Duodenal mucosa (tissue), 2 donors: Measurements from ENCODE around the gene MTHFD2L.
"Not testable (repeated sequence)": the region's sequence is repeated elsewhere in the genome, so short reads cannot be mapped to it uniquely, and the experiment has no call there.

ENCODE experiments used
- H3K27ac ChIP-seq: one replicate; pipeline ENCODE4 v1.7.0; 2013; ENCODE audit warnings: low read depth, low read length
- H3K27me3 ChIP-seq, 2 donors: one replicate each; pipeline ENCODE4 v1.7.0; 2013; ENCODE audit warnings: low read length in 2 of 2, control low read depth in 1 of 2; ENCODE audit not compliant: insufficient read depth in 2 of 2, control insufficient read depth in 1 of 2
- H3K36me3 ChIP-seq, 2 donors: one replicate each; pipeline ENCODE4 v1.7.0; 2013; ENCODE audit warnings: low read length in 2 of 2, control low read depth in 1 of 2; ENCODE audit not compliant: insufficient read depth in 2 of 2, control insufficient read depth in 1 of 2
- H3K4me1 ChIP-seq, 2 donors: one replicate each; pipeline ENCODE4 v1.7.0; 2013; ENCODE audit warnings: low read length in 2 of 2, control low read depth in 1 of 2; ENCODE audit not compliant: insufficient read depth in 2 of 2, control insufficient read depth in 1 of 2
- H3K4me3 ChIP-seq, 2 donors: one replicate each; pipeline ENCODE4 v1.7.0; 2013; ENCODE audit warnings: low read length in 2 of 2, low read depth in 1 of 2
- H3K9ac ChIP-seq, 2 donors: one replicate each; pipeline ENCODE4 v1.7.0; 2013; ENCODE audit warnings: low read length in 2 of 2, low read depth in 1 of 2
- H3K9me3 ChIP-seq, 2 donors: one replicate each; pipeline ENCODE4 v1.7.0; 2013; ENCODE audit warnings: low read length in 2 of 2, control low read depth in 1 of 2; ENCODE audit not compliant: control insufficient read depth in 1 of 2

Gene MTHFD2L

DNA sequence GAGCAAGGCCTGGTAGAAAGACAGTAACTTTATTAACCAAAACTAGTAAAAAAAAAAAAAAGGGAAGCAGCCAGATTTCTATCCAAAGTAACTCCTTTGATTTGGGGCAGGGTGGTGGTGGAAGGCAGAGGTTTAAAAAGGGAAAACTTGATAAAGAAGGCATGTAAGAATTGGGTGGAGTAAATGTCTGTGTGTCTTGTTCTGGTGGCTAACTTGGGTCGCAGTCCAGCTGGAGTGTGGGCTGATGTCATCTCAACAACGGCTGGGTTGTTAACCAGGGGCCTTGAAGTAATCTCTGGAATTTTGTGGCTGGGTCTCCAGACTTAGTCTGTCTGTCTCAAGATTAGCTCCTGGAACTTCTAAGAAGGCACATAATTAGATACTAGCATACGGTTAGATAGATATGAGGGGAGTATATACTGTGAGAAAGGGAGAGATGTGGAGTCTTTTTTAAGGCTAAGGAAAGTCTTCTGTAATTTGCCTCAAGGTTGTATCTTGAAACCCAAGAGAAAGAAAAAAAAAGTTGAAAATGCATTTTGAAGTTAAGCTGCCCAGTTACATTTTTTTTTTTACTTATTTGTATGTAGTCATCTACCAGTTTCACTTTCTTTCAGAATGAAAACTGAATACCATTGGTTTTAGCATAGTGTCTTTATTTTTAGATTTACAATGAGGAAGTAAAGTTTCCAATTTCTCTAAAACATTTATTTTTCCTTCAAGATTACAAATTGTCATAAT is 48.3 kb downstream of the MTHFD2L start:
- no peak overlapping the region for H3K4me3 ChIP-seq
- H3K27ac ChIP-seq: no peak overlapping the region
- H3K9ac ChIP-seq: no peak overlapping the region
- H3K4me1 ChIP-seq: peaks cover 0 to 9% of the 10 kb centered on the region in 2 donors
- no peaks in the 10 kb centered on the region for H3K36me3 ChIP-seq
- H3K27me3 ChIP-seq: no peaks in the 10 kb centered on the region
- no peaks in the 10 kb centered on the region for H3K9me3 ChIP-seq

- not testable (repeated sequence) for H3K9ac ChIP-seq, H3K36me3 ChIP-seq, H3K4me3 ChIP-seq, H3K27ac ChIP-seq, H3K9me3 ChIP-seq, H3K4me1 ChIP-seq, H3K27me3 ChIP-seq
These were observed 56.7 kb downstream of the MTHFD2L start for GRCh38 chr4:74214457-74215159.

DNA sequence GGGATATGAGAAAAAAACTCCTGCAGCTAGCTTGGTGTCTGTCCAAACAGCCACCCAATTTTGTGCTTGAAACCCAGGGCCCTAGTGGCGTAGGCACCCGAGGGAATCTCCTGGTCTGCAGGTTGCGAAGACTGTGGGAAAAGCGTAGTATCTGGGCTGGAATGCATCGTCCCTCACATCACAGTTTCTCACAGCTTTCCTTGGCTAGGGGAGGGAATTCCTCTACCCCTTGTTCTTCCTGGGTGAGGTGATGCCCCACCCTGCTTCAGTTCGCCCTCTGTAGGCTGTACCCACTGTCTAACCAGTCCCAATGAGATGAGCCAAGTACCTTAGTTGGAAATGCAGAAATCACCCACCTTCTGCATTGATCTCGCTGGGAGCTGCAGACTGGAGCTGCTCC is 57.3 kb downstream of the MTHFD2L start:
- H3K4me1 ChIP-seq, H3K27me3 ChIP-seq, H3K4me3 ChIP-seq, H3K9me3 ChIP-seq, H3K36me3 ChIP-seq, H3K27ac ChIP-seq, H3K9ac ChIP-seq: not testable (repeated sequence)

DNA sequence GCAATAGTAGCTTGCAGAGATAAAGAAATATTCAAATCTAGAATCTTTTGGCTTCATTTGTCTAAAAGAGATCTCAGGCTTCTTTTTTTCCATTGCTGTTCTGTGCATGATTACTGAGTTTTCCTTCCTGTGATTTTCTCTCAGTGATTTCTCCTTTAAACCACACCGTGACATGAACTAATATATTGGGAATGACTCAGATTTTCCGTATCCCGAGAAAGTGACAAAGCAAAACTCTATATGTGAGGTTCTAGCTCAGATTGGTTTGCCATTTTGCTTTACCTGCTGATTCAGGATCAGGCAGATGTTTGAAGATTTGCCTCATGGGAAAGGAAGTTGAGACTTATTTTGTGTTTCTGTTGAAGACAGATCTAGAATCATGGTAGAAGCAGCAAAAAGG is 59.4 kb downstream of the MTHFD2L start:
- Histone ChIP-seq H3K36me3 (no peaks in the 10 kb centered on the region), H3K9ac (no peak overlapping the region), H3K27ac (no peak overlapping the region), H3K4me3 (no peak overlapping the region), H3K4me1 (no peaks in the 10 kb centered on the region), H3K9me3 (no peaks in the 10 kb centered on the region), H3K27me3 (no peaks in the 10 kb centered on the region)

DNA sequence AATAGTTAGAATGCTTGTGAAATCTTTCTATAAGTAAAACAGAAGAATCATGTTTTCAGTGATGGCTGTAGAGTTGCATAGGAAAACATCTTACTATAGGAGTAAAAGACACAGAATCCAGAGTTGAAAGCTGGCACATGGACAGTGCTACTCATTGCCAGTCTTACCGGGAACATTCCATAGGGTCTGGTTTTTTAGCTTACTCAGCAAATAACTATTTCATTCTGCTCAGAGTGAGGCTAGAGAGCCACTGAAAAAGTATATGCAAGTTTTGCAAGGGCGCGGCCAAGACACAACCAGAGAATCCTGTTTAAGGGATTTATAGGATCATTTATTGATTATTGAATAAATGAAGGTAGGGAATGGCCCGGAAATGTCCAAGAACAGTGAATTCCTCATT is 60.3 kb downstream of the MTHFD2L start:
- H3K27ac ChIP-seq: no peak overlapping the region
- H3K9me3 ChIP-seq: no peaks in the 10 kb centered on the region
- H3K9ac ChIP-seq: no peak overlapping the region

GRCh38 chr4:74219240-74219639 is 61.3 kb downstream of the MTHFD2L start:
- Histone ChIP-seq H3K4me3 (no peak overlapping the region), H3K27ac (no peak overlapping the region), H3K36me3 (no peaks in the 10 kb centered on the region), H3K9ac (no peak overlapping the region), H3K9me3 (no peaks in the 10 kb centered on the region), H3K4me1 (no peaks in the 10 kb centered on the region), H3K27me3 (no peaks in the 10 kb centered on the region)

More for the DNA sequence above, 60.3 kb downstream of the MTHFD2L start:
- H3K4me1 ChIP-seq: no peaks in the 10 kb centered on the region
- no peak overlapping the region for H3K4me3 ChIP-seq
- H3K27me3 ChIP-seq: no peaks in the 10 kb centered on the region
- H3K36me3 ChIP-seq: no peaks in the 10 kb centered on the region

- H3K4me1 ChIP-seq: no peaks in the 10 kb centered on the region
- H3K4me3 ChIP-seq: no peak overlapping the region
These were observed 65.2 kb downstream of the MTHFD2L start for GRCh38 chr4:74223098-74223497.

GRCh38 chr4:74223801-74224200 is 65.9 kb downstream of the MTHFD2L start:
- Histone ChIP-seq H3K9ac (no peak overlapping the region), H3K27me3 (no peaks in the 10 kb centered on the region), H3K4me1 (no peaks in the 10 kb centered on the region), H3K4me3 (no peak overlapping the region), H3K27ac (no peak overlapping the region), H3K9me3 (no peaks in the 10 kb centered on the region), H3K36me3 (no peaks in the 10 kb centered on the region)

More at GRCh38 chr4:74223098-74223497, 65.2 kb downstream of the MTHFD2L start:
- no peaks in the 10 kb centered on the region for H3K27me3 ChIP-seq
- H3K36me3 ChIP-seq: no peaks in the 10 kb centered on the region
- no peak overlapping the region for H3K27ac ChIP-seq
- H3K9ac ChIP-seq: no peak overlapping the region
- H3K9me3 ChIP-seq: no peaks in the 10 kb centered on the region

DNA sequence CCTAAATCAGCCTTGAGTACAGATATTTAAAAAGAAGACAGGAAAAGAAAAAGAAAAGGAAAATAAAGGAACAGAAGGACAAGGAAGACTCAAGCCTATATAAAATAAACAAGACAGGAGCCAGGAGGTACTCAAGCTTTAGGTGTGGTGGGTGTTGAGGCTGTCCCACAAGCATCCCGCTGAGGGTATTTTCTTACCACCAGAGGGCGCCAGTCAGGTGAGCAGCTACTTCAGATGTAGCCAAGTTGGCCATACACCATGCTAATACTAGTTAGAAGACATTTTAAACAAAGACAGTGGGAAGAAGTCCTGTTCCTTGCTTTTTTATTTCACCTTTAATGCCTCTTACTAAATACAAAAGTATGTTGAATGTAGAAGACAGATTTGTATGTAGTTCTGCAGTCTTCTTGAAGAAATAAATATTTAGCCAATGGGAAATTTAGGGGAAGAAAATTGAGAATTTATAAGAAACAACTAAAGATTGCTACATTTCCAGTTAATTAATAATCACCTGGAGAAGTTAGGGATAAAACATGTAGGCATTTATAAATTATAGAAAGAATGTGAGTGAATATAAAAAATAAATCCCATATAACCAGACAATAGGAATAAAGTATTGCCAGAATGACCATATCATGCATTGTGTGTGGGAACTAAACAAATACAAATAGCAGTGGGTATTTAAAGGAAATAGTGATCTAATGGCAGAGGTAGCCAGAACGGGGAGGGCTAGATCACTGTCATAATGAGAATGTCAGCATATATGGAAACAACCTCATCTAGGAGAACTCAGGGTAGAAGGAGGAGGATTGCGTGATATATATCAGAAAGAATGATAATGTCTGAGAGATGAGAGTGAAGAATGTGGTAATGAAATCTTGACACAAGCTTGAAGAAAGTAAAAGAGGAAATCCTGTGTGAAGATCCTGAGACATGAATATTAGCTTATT is 71.0 kb downstream of the MTHFD2L start:
- no peak overlapping the region for H3K9ac ChIP-seq
- H3K4me1 ChIP-seq: peaks cover 6 to 10% of the 10 kb centered on the region in 2 donors

More for the DNA sequence above, 71.0 kb downstream of the MTHFD2L start:
- no peaks in the 10 kb centered on the region for H3K27me3 ChIP-seq
- no peaks in the 10 kb centered on the region for H3K9me3 ChIP-seq
- no peak overlapping the region for H3K4me3 ChIP-seq
- no peak overlapping the region for H3K27ac ChIP-seq
- H3K36me3 ChIP-seq: no peaks in the 10 kb centered on the region
